Endometrial microvascular endothelial cells (primary cell): ENCODE results near the gene ZNF148. TPM values are rescaled to one million over a fixed set of nuclear protein-coding genes. Genes with fewer than 3 reads are reported as not detected.
"Not testable (repeated sequence)": the region's sequence is repeated elsewhere in the genome, so short reads cannot be mapped to it uniquely, and the experiment has no call there.

Experiments used
- in situ Hi-C: cut with HindIII; loops from 2 replicates; pipeline ENCODE4 v1.10.0; 2017; ENCODE audit warnings: low sequenced_read_pairs, low pct_unique_long_range_greater_than_20kb; ENCODE audit errors: inconsistent ontology term
- total RNA-seq: library from RNA; depleted of rRNA; stranded (reverse); fragments of >200 nt; gene quantifications from one replicate; pipeline ENCODE4 v1.2.3, GENCODE V29; 2015; ENCODE audit errors: inconsistent ontology term

Gene ZNF148
- total RNA-seq, 1 donor from 2014 or later = 16.2 TPM

DNA sequence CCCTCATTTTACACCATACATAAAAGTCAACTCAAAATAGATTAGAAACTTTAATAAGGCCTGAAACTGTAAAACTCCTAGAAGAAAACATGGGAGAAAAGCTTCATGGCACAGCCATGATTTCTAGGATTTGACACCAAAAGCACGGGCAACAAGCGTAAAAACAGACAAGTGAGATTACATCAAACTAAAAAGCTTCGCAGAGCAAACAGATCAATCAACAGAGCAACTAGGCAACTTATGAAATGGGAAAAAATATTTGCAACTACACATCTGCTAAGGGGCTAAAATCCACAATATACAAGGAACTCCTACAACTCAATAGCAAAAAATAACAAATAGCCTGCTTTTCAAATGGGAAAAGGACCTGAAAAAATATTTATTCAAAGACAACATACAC, 26.1 kb downstream of the ZNF148 start:
- in situ Hi-C loops = no loop called here

DNA sequence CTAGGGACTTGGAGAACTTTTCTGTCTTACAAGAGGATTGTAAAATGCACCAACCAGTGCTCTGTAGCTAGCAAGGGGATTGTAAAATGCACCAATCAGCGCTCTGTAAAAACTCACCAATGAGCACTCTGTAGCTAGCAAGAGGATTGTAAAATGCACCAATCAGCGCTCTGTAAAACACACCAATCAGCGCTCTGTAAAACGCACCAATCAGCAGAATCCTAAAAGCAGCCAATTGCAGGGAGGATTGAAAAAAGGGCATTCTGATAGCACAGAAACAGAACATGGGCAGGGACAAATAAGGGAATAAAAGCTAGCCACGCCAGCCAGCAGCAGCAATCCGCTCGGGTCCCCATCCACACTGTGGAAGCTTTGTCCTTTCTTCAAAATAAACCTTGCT, 31.8 kb downstream of the ZNF148 start:
- in situ Hi-C loops = not testable (repeated sequence)

DNA sequence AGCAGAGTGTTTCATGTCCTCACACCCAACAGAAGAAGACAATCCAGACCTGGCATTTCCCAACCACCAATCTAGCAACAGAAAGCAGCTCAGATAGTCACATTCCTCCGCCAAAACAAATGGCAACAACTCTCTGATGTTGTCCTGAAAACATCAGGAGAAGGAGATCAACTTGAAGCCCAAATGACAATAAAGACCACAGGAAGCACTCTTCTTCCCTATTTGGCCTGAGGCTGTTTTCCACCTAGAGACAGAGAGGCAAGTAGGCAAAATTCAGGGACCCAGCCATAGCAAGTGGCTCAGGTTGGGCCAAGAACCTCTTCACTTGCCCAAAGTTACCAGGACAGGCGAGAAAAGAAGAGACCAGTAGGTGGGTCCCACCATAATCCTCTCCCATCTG, 35.0 kb downstream of the ZNF148 start:
- in situ Hi-C loops = no loop called here

DNA sequence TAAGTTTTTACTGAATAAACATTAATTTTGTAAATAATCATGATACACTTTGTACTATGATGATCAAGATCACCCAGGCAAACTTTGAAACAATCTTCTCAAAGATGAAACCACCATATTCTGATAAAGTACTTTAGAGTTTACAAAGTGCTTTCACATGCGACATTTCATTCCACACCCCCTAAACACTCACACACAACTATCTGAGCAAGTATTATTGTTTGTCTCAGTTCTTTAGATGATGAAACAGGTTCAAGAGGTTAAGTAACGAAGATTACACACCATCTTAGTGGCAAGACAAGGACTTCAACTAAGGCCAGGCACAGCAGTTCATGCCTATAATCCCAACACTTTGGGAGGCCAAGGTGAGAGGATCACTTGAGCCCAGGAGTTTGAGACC, 37.6 kb downstream of the ZNF148 start:
- in situ Hi-C loops = no loop called here

DNA sequence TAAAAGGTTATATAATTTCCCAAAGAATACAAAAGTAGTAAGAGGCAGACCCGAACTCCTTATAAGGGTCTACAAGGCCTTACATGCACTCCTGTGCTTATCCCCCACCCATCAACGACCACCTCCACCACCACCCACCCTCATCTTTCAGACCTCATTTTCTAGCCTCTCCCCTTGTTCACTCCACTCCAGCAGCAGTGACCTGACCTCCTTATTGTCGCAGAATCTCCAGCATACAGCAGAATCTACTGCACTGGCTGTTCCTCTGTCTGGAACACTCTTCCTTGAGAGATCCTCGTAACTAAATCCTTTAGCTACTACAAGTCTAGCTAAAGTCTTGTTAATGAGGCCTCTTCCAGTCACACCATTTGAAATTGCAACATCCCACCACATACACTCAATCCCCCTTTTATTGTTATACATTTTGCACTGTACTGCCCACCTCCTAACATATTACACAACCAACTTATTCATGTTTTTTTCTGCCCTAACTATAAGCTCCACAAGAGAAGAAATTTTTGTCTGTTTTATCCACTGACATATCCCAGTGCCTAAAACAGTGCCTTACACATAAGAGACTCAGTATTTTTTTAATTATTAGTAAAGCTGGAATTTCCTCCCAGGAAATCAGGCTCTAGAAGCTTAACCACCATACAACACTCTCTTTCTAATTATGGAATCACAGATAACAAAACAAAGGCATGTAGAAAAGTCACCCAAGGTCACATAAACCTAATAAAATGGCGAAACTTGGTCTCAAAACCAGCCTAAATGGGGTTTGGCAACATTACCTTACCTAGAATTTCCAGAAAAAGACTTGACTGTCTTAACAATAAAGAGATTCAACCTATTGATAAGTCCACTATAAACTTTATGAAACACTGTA, 40.2 kb downstream of the ZNF148 start:
- in situ Hi-C loops = no loop called here

DNA sequence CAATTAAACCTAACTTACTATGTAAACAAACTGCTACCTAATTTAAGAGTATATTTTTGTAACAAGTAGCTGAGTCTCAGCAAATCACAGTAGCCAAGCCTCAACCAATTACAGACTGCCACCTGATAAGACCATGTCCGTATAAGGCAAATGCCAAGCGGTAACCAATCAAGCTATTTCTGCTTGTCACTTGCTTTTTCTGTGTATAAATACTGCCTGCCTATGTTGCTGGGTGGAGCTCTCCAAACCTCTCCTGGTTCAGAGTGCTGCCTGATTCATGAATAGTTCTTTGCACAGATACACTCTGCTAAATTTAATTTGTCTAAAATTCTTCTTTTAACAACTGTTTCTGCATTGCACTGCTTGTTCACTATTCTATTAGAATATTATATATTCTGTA, 42.6 kb downstream of the ZNF148 start:
- in situ Hi-C loops = no loop called here

DNA sequence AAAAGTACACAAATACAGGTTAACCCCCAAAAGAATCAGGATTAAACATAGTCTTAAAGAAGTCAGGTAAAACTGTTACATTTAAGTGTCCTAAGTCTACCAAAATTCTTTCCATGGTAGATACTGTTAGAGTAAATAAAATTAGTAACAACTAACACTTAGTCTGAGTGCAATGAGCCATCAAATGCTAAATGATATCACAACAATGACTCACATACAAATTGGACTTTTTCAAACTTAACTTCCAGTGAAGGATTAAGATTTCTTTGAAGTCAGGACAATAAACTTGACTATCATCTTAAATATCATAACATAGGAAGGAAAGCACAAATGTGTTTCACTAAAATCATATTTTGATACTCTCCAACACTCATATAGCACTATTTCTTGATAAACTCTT, 43.9 kb downstream of the ZNF148 start:
- in situ Hi-C loops = no loop called here

DNA sequence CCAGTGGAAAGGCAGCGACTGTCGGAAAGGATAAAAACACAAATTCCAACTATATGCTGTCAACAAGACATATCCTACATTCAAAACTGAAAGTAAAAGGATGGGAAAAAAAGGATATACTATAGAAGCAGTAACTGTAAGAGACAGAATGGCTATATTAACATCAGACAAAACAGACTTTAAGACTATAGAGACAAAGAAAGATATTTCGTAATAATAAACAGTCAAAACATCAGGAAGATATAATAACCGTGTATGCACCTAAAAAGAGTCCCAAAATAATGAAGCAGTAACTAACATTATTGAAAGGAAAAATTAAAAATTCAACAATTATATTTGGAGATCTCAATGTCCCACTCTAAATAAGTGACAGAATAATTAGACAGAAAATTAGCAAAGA, 48.2 kb downstream of the ZNF148 start:
- in situ Hi-C loops = no loop called here

DNA sequence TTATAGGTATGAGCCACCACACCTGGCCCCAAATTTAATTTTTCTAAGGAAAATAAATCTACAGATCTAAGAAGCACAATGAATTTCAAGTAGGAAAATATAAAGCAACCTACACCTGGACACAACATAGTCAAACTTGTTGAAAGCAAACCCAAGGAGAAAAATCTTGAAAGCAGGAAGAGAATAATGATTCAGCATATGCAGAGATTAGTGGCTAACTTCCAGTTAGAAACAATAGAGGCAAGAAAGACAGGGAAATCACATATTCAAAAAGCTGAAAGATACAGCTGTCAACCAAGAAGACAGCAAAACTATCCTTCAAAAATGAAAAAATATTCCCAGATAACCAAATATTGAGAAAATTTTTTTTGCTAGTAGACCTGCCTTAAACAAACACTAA, 49.4 kb downstream of the ZNF148 start:
- in situ Hi-C loops = no loop called here

DNA sequence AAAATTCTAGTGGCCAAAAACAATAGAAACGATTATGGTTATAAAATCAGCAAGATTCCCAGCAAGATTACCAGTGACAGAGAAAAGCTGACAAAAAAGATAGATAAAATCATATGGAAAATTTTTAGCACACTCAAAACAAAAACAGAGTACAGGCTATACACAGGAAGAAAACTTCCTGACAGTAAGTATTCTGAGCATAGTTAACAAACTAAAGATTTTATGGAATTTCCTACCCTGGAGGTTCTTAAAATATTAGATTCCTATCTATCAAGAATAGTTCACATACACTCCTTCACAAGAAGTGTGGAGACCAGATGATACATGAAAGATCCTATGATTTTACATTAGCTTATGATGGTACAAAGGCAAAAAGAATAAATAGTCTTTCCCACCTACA, 50.8 kb downstream of the ZNF148 start:
- in situ Hi-C loops = no loop called here

DNA sequence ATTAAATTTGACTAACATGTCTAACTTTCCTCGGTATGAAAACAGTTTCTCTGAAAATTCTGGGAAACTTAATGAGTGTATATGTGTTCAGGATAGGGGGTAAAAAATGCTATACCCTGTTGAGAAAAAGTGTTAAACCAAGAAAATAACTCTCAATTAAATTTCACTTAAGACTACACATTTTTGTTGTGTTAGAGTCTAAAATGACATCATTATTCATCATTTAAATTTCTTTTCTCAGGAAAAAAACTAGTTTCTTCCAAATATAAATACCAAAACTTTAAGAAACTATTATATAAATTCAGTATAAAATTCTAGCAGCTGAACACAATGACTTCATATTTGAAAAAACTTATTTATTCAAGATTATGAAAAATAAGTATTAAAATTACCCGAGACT, 52.2 kb downstream of the ZNF148 start:
- in situ Hi-C loops = no loop called here

DNA sequence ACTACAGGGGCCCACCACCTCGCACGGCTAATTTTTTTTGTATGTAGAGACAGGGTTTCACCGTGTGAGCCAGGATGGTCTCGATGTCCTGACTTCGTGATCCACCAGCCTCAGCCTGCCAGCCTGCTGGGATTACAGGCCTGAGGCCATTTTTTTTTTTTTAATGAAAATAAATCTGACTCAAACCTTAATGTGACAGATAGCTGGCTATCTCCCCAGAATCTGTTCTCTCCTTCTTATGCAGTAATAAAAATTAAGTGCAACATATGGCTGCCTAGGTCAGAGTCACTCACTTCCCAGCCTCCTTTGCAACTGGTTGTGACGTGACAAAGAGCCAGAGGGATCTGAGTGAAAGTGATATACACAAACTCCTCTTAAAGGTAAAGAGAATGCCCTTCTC, 53.0 kb downstream of the ZNF148 start:
- in situ Hi-C loops = no loop called here

DNA sequence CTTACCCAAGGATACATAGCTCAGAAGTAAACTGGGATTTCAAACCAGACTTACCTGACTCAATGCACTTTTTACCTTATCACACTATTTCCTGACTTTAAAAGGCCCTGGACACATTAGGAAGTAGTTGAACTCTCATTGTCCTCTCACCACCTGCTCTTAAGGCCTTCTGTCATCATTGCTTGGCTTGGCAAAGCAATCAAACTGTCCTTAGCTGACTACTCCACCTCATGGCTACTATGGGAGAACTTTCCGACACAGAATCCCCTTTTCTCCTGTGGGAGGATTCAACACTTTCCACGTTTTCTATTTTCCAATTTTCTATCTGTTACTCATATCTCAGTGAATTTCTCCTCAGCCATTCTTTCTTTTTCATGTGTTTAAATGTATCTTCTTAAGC, 55.4 kb downstream of the ZNF148 start:
- in situ Hi-C loops = no loop called here

DNA sequence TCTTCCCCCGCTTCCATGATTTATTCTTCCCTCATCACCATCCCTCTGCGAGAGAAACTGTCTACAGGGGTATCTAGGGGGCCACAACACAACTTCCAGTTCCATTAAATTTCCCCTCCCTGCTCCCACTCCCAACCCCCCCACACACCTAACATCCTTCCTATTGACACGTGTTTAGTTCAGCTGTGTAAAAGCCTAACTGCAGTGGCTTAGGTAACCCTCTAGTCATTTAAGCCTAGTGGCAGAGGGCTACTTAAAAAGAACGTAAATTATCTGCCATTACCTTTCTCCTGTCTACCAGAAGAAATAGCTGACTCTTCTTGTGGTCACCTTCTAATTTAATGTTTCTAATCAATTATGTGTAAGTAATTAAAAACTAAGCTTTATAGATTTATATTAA, 56.3 kb downstream of the ZNF148 start:
- in situ Hi-C loops = no loop called here

DNA sequence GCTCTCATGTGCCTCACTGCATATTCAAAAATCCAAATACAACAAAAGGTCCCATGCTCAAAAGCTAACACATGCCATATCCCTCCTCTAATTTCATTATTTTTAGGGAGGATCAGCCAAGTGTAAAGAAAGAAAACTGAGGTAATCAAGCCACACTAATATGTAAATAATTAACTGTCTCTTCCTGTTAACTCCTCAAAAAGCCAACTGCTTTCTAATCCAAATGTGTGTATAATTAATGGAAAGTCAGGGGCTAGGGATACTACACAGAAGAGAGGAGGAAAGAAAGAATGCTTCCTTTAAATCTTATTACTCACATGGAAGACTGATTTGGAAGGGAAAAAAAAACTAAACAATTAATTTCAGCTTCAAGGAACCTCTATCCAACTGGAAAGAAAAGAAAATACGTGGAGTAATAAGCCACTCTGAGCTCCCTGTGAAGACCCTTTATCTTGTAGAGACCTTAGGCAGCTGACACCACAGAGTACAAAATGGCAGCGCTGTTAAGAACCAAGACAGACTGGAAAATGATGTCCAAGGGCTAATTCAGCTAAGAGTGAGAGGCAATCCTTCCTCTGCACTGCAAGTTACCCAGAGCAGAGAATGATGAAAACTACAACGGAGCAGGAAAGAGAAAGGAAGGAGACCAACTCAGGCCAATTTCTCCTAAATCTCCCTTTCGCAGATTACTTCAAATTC, 56.8 kb downstream of the ZNF148 start:
- in situ Hi-C loops = no loop called here

DNA sequence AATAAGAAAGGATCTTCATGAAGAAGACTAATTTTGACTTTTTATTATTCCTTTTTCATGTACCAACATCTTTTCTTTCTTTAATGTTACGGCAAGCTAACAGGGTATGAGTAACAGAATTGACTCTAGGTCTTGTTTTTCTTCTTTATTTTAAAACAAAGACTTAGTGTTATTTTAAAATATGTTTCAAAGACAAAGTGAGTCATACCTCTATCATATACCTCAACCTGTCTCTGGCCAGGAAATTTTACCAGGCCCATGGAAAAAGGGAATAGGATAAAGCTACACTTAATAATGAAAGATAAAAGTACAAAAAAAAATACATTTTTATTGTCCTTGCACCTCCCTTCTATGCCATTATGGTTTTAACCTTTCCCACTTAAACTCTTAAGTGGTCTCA, 57.4 kb downstream of the ZNF148 start:
- in situ Hi-C loops = no loop called here

DNA sequence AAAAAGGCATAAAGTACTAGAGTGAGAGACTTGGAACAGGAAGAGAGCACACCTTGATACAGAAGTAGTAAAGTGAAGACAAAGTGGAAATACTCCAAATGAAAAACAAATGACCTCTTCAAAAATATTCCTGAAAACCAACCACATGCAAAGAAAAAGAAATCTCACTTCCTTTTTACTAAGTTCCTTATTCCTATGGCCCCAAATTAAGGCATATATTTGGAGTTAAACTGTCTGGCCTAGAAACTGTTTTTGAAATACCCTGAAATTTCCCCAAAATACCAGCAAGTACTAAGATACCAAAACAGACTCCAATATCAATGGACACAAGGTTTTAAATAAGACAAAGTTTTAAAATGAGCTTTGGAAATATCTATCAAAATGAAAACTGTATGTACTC, 58.2 kb downstream of the ZNF148 start:
- in situ Hi-C loops = no loop called here

DNA sequence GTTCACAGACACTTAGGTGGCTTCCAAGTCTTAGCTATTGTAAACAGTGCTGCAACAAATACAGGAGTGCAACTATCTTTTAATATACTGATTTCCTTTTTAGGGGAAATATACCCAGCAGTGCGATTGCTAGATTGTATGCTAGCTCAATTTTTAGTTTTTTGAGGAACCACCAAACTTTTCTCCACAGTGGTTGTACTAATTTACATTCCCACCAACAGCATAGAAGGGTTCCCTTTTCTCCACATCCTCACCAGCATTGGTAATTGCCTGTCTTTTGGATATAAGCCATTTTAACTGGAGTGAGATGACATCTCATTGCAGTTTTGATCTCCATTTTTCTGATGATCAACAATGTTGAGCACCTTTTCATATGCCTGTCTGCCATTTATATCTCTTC, 58.9 kb downstream of the ZNF148 start:
- in situ Hi-C loops = no loop called here

DNA sequence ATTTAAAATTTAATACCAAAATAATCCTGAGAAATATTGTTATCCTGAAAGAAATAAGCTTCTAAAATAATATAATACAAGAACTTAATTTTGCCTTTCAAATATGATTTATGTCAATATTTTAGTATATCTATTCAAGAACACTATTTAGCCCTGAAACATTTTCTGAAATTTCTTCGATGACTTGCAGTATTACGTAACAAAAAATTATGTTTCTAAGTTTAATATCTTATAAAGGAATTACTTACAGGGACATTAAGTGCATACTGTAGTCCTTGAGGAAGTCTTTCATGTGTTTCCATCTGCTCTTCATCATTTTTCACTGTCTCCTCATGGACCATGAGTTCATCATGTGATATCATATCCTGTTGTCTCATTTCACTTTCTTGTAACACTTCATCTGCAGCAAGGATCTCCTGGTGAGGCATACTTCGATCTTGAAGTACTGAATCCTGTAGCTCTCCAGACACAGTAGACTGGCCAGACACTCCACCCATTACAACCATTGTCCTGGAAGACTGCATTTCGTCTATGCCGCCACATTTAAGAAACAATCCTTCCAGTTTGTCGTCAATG, 62.0 kb downstream of the ZNF148 start:
- in situ Hi-C loops = no loop called here

DNA sequence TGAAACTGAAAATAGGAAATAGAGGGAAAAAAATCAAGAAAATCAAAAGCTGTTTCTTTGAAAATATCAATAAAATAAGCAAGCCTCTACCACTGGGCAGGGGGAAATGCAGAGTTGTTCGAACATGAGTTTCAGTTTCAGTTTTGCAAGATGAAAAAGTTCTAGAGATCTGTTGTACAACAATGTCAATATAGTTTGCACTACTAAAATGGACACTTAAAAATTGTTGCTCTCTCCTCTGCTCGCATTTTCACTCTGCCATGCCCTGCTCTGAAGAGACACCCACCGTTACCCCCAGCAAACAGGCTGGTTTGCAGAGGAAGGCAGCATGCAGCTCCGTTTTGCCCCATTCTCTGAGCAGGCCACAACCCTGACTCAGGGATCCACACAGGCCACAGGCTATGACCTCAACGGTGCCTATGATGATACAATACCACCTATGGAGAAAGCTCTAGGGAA, 64.5 kb downstream of the ZNF148 start:
- in situ Hi-C loops = no loop called here
